Kidney (tissue), 14 donors: ENCODE data around the gene FAM110A. TPM values are rescaled to one million over a fixed set of nuclear protein-coding genes. Genes with fewer than 3 reads are reported as not detected.
A peak's percentile ranks its signal among the peaks of the same experiment; 100 is the strongest.

Experiments used
- DNase-seq, 5 donors: peaks; one replicate each; pipeline ENCODE4 v3.0.0-alpha.2; 2013 to 2020
- FAIRE-seq: peaks from 2 replicates; lab custom pipeline; 2012; peaks lifted over from hg19 to GRCh38; lab: Jason Lieb, UNC
- H3K27ac ChIP-seq, 2 donors: one replicate each; pipeline ENCODE4 v1.7.0; 2013; ENCODE audit warnings: low read depth in 2 of 2, low read length in 2 of 2, inconsistent platforms in 1 of 2
- H3K27me3 ChIP-seq: one replicate; pipeline ENCODE4 v1.7.1; 2013; ENCODE audit warnings: low read length, inconsistent platforms; ENCODE audit not compliant: control insufficient read depth, insufficient read depth
- H3K36me3 ChIP-seq, 3 donors: one replicate each; pipeline versions ENCODE4 v1.7.0 to v1.7.1; 2013; ENCODE audit warnings: low read length in 3 of 3, control low read depth in 1 of 3, inconsistent platforms in 1 of 3; ENCODE audit not compliant: insufficient read depth in 3 of 3, control insufficient read depth in 2 of 3
- H3K4me1 ChIP-seq, 3 donors: one replicate each; pipeline versions ENCODE4 v1.7.0 to v1.7.1; 2013; ENCODE audit warnings: low read length in 3 of 3, inconsistent platforms in 1 of 3, low read depth in 1 of 3; ENCODE audit not compliant: control insufficient read depth in 2 of 3, insufficient read depth in 2 of 3
- H3K4me3 ChIP-seq, 3 donors: one replicate each; pipeline versions ENCODE4 v1.7.0 to v1.8.1; 2013; ENCODE audit warnings: low read length in 3 of 3, control low read depth in 1 of 3, inconsistent platforms in 1 of 3
- H3K9ac ChIP-seq, 3 donors: one replicate each; pipeline versions ENCODE4 v1.7.0 to v1.7.1; 2013; ENCODE audit warnings: low read length in 3 of 3, control low read depth in 1 of 3, inconsistent platforms in 1 of 3
- H3K9me3 ChIP-seq, 3 donors: one replicate each; pipeline versions ENCODE4 v1.7.0 to v1.7.1; 2013; ENCODE audit warnings: low read length in 3 of 3, control low read depth in 1 of 3, inconsistent platforms in 1 of 3; ENCODE audit not compliant: control insufficient read depth in 2 of 3, insufficient read depth in 1 of 3
- CTCF ChIP-seq: IDR thresholded peaks from 3 replicates; pipeline ENCODE4 v1.5.1; 2012; ENCODE audit warnings: mild to moderate bottlenecking, moderate library complexity, borderline replicate concordance; ENCODE audit not compliant: insufficient read depth; ENCODE audit errors: extremely low read depth
- intact Hi-C: fragments of 100-400 bp; cut with DNase I; formaldehyde crosslinking; loops from one replicate; pipeline ENCODE4 v1.11.1; 2022
- polyA plus RNA-seq: library from polyadenylated mRNA; stranded (reverse); fragments of 350-450 nt; fragmentation: Illumina TruSeq; extraction: RNeasy Lipid Tissue Mini Kit (QIAGEN cat#74804); gene quantifications from one replicate; pipeline ENCODE4 v1.2.3, GENCODE V29; 2014; ENCODE audit warnings: low read depth, low replicate concordance; ENCODE audit not compliant: insufficient read depth
- total RNA-seq: library from RNA; stranded (reverse); fragmentation: NEBNext Ultra II Directional; extraction: Animal tissue kit (Norgen Biotek cat#: 25700); gene quantifications from one replicate; pipeline ENCODE4 v1.2.1, GENCODE V29; 2021
- donor health status: control.
- donor health status: control.
- donor health status: control.
- donor health status: control.
- donor health status: control.
- donor health status: DM: yes; HTN: yes; CAD: no.
- donor health status: Normal renal cell carcinoma (clear cell type).

The FAM110A gene
- total and polyA plus RNA-seq, 2 donors from 2014 or later = 10.2 to 12.6 TPM

DNA sequence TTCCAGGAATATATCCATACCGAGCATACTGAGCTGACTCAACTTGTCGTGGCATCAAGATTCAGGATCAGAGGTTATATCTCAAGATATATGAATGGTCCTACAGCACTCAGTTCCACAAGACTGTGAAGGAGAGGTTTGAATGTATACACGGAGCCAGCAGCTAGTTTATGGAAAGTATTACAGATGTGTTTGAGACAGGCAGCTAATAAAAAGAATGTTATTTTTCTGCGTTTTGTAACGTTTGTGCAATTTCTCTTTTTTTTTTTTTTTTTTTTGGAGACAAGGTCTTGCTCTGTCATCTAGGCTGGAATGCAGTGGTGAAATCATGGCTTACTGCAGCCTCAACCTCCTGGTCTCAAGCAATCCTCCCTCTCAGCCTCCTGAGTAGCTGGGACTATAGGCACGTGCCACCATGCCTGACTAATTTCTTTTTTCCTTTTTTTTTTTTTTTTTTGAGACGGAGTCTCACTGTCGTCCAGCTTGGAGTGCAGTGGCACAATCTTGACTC lies 3.4 kb upstream of the FAM110A start:
- no peak for TF ChIP-seq CTCF
- H3K9me3 ChIP-seq = no peaks in the 10 kb centered on the region
- no peak for FAIRE-seq
- H3K27me3 ChIP-seq = no peaks in the 10 kb centered on the region
- H3K36me3 ChIP-seq = no peaks in the 10 kb centered on the region
- no peak overlapping the region for H3K4me3 ChIP-seq
- DNase-seq = peak in 1 of 5 donors; percentile 1
- no peak overlapping the region for H3K27ac ChIP-seq
- peaks cover 0 to 7% (median 0%) of the 10 kb centered on the region in 3 donors for H3K4me1 ChIP-seq
- no peak overlapping the region for H3K9ac ChIP-seq
- intact Hi-C loops = no loop called here

GRCh38 chr20:831251-831650 lies 2.3 kb upstream of the FAM110A start:
- H3K27ac ChIP-seq = no peak overlapping the region
- no peaks in the 10 kb centered on the region for H3K27me3 ChIP-seq
- no peaks in the 10 kb centered on the region for H3K36me3 ChIP-seq
- no peaks in the 10 kb centered on the region for H3K9me3 ChIP-seq
- TF ChIP-seq CTCF = no peak
- intact Hi-C loops = no loop called here
- DNase-seq (no peak), FAIRE-seq (no peak)
- no peak overlapping the region for H3K9ac ChIP-seq
- H3K4me3 ChIP-seq = no peak overlapping the region
- peaks cover 0 to 11% (median 5%) of the 10 kb centered on the region in 3 donors for H3K4me1 ChIP-seq

GRCh38 chr20:831956-832355 lies 1.6 kb upstream of the FAM110A start:
- Histone ChIP-seq H3K27me3 (no peaks in the 10 kb centered on the region), H3K4me3 (no peak overlapping the region), H3K27ac (no peak overlapping the region), H3K4me1 (peaks cover 0 to 11% (median 5%) of the 10 kb centered on the region in 3 donors), H3K36me3 (no peaks in the 10 kb centered on the region), H3K9me3 (no peaks in the 10 kb centered on the region), H3K9ac (no peak overlapping the region)
- DNase-seq = peak in 1 of 5 donors; percentile 5
- no peak for FAIRE-seq
- intact Hi-C loops = no loop called here
- no peak for TF ChIP-seq CTCF

GRCh38 chr20:833121-833449 lies 430 bp upstream of the FAM110A start:
- DNase-seq (no peak), FAIRE-seq (no peak)
- peak overlapping the region; percentile 70 to 83 for H3K27ac ChIP-seq
- TF ChIP-seq CTCF = no peak
- H3K4me3 ChIP-seq = peak overlapping the region; percentile 38 to 81 (median 68)
- H3K9me3 ChIP-seq = no peaks in the 10 kb centered on the region
- intact Hi-C loops = no loop called here
- H3K36me3 ChIP-seq = no peaks in the 10 kb centered on the region
- peaks cover 0 to 11% (median 5%) of the 10 kb centered on the region in 3 donors for H3K4me1 ChIP-seq
- H3K9ac ChIP-seq = peak overlapping the region in 2 of 3 donors; percentile 7 to 69
- no peaks in the 10 kb centered on the region for H3K27me3 ChIP-seq
